Dendritic cell treated with granulocyte-macrophage colony-stimulating factor and Interleukin-4, amounts not matched to agents 40 ng/mL and 50 ng/mL, for 4 days (primary cell): ENCODE data around the gene S1PR5.
"Not testable (repeated sequence)": the region's sequence is repeated elsewhere in the genome, so short reads cannot be mapped to it uniquely, and the experiment has no call there.

Experiments
- H3K27ac Mint-ChIP-seq: one replicate; pipeline ENCODE4 v1.8.0; 2022; ENCODE audit warnings: mild to moderate bottlenecking, mixed read lengths
- H3K27me3 Mint-ChIP-seq: one replicate; pipeline ENCODE4 v1.8.0; 2022; ENCODE audit warnings: mild to moderate bottlenecking, mixed read lengths
- H3K36me3 Mint-ChIP-seq: one replicate; pipeline ENCODE4 v1.8.0; 2022; ENCODE audit warnings: low read depth, mixed read lengths
- H3K4me1 Mint-ChIP-seq: one replicate; pipeline ENCODE4 v1.8.0; 2022; ENCODE audit warnings: low read depth, mixed read lengths
- H3K4me3 Mint-ChIP-seq: one replicate; pipeline ENCODE4 v1.8.0; 2022; ENCODE audit warnings: mild to moderate bottlenecking, moderate library complexity, mixed read lengths
- H3K9me3 Mint-ChIP-seq: one replicate; pipeline ENCODE4 v1.8.0; 2022; ENCODE audit warnings: mixed read lengths
- intact Hi-C: fragments of 100-400 bp; cut with micrococcal nuclease; formaldehyde crosslinking; loops from one replicate; pipeline ENCODE4 v1.15.0; 2022

S1PR5 gene

GRCh38 chr19:10552510-10553053, 35.3 kb upstream of the S1PR5 start:
- Mint-ChIP-seq H3K4me3 (no peak overlapping the region), H3K27me3 (no peaks in the 10 kb centered on the region), H3K9me3 (no peaks in the 10 kb centered on the region), H3K36me3 (peaks cover 93% of the 10 kb centered on the region), H3K4me1 (peaks cover 20% of the 10 kb centered on the region), H3K27ac (no peak overlapping the region)
- intact Hi-C loops, result no loop called here

GRCh38 chr19:10551698-10552301, 34.6 kb upstream of the S1PR5 start:
- peaks cover 20% of the 10 kb centered on the region for H3K4me1 Mint-ChIP-seq
- intact Hi-C loops, result no loop called here
- peaks cover 93% of the 10 kb centered on the region for H3K36me3 Mint-ChIP-seq
- no peak overlapping the region for H3K27ac Mint-ChIP-seq
- no peak overlapping the region for H3K4me3 Mint-ChIP-seq
- H3K9me3 Mint-ChIP-seq, result no peaks in the 10 kb centered on the region
- no peaks in the 10 kb centered on the region for H3K27me3 Mint-ChIP-seq

- H3K9me3 Mint-ChIP-seq, intact Hi-C loops, H3K27me3 Mint-ChIP-seq, H3K27ac Mint-ChIP-seq, H3K4me3 Mint-ChIP-seq: not testable (repeated sequence)
- peaks cover 18% of the 10 kb centered on the region for H3K4me1 Mint-ChIP-seq
- peaks cover 90% of the 10 kb centered on the region for H3K36me3 Mint-ChIP-seq
Measured at GRCh38 chr19:10551006-10551405, 33.8 kb upstream of the S1PR5 start.

- Mint-ChIP-seq H3K4me3 (no peak overlapping the region), H3K27ac (no peak overlapping the region), H3K4me1 (peaks cover 15% of the 10 kb centered on the region), H3K27me3 (no peaks in the 10 kb centered on the region), H3K9me3 (no peaks in the 10 kb centered on the region), H3K36me3 (peaks cover 85% of the 10 kb centered on the region)
- intact Hi-C loops, result no loop called here
Measured at GRCh38 chr19:10550336-10550735, 33.1 kb upstream of the S1PR5 start.

GRCh38 chr19:10549733-10550132, 32.5 kb upstream of the S1PR5 start:
- intact Hi-C loops, result no loop called here
- H3K36me3 Mint-ChIP-seq, result peaks cover 79% of the 10 kb centered on the region
- no peaks in the 10 kb centered on the region for H3K27me3 Mint-ChIP-seq
- peaks cover 21% of the 10 kb centered on the region for H3K4me1 Mint-ChIP-seq
- no peak overlapping the region for H3K4me3 Mint-ChIP-seq
- no peak overlapping the region for H3K27ac Mint-ChIP-seq
- H3K9me3 Mint-ChIP-seq, result no peaks in the 10 kb centered on the region

GRCh38 chr19:10548746-10549276, 31.6 kb upstream of the S1PR5 start:
- Mint-ChIP-seq H3K27me3 (no peaks in the 10 kb centered on the region), H3K27ac (no peak overlapping the region), H3K4me3 (no peak overlapping the region), H3K9me3 (no peaks in the 10 kb centered on the region), H3K4me1 (peaks cover 25% of the 10 kb centered on the region), H3K36me3 (peaks cover 74% of the 10 kb centered on the region)
- intact Hi-C loops, result no loop called here

- Mint-ChIP-seq H3K36me3 (peaks cover 54% of the 10 kb centered on the region), H3K27ac (no peak overlapping the region), H3K4me1 (peaks cover 16% of the 10 kb centered on the region), H3K27me3 (no peaks in the 10 kb centered on the region), H3K9me3 (no peaks in the 10 kb centered on the region), H3K4me3 (no peak overlapping the region)
- intact Hi-C loops, result no loop called here
Measured at GRCh38 chr19:10546817-10547216, 29.6 kb upstream of the S1PR5 start.

- Mint-ChIP-seq H3K9me3 (no peaks in the 10 kb centered on the region), H3K4me3 (peak overlapping the region; percentile 83), H3K4me1 (peaks cover 21% of the 10 kb centered on the region), H3K27me3 (peaks cover 6% of the 10 kb centered on the region), H3K36me3 (peaks cover 34% of the 10 kb centered on the region), H3K27ac (peak overlapping the region; percentile 75)
- intact Hi-C loops, result no loop called here
Measured at GRCh38 chr19:10544753-10545251, 27.6 kb upstream of the S1PR5 start.

- peaks cover 6% of the 10 kb centered on the region for H3K27me3 Mint-ChIP-seq
- H3K27ac Mint-ChIP-seq, result peak overlapping the region; percentile 75
- peak overlapping the region; percentile 83 for H3K4me3 Mint-ChIP-seq
- H3K4me1 Mint-ChIP-seq, result peaks cover 26% of the 10 kb centered on the region
- H3K9me3 Mint-ChIP-seq, result no peaks in the 10 kb centered on the region
- intact Hi-C loops, result no loop called here
- peaks cover 29% of the 10 kb centered on the region for H3K36me3 Mint-ChIP-seq
Measured at GRCh38 chr19:10544242-10544752, 27.1 kb upstream of the S1PR5 start.

GRCh38 chr19:10543420-10544241, 26.4 kb upstream of the S1PR5 start, which contains the start of gene ATG4D:
Gene ATG4D, plus strand, starts transcription at chr19:10543904. Its CDS starts 187 bp downstream, at chr19:10544091.
- Mint-ChIP-seq H3K36me3 (peaks cover 23% of the 10 kb centered on the region), H3K27me3 (peaks cover 10% of the 10 kb centered on the region), H3K9me3 (no peaks in the 10 kb centered on the region), H3K4me3 (peak within 1 kb of the TSS; percentile 83), H3K27ac (peak within 1 kb of the TSS; percentile 75), H3K4me1 (peaks cover 33% of the 10 kb centered on the region)
- intact Hi-C loops, result no loop called here

GRCh38 chr19:10543059-10543419, 25.8 kb upstream of the S1PR5 start:
- intact Hi-C loops, result no loop called here
- no peaks in the 10 kb centered on the region for H3K9me3 Mint-ChIP-seq
- peaks cover 39% of the 10 kb centered on the region for H3K4me1 Mint-ChIP-seq
- peaks cover 13% of the 10 kb centered on the region for H3K27me3 Mint-ChIP-seq
- peaks cover 17% of the 10 kb centered on the region for H3K36me3 Mint-ChIP-seq
- H3K4me3 Mint-ChIP-seq, result peak overlapping the region; percentile 75
- H3K27ac Mint-ChIP-seq, result peak overlapping the region; percentile 66

GRCh38 chr19:10539016-10539415, 21.8 kb upstream of the S1PR5 start:
- intact Hi-C loops, H3K9me3 Mint-ChIP-seq, H3K36me3 Mint-ChIP-seq, H3K27ac Mint-ChIP-seq: not testable (repeated sequence)
- H3K4me1 Mint-ChIP-seq, result peaks cover 30% of the 10 kb centered on the region
- peaks cover 31% of the 10 kb centered on the region for H3K27me3 Mint-ChIP-seq
- peak overlapping the region; percentile 66 for H3K4me3 Mint-ChIP-seq

- intact Hi-C loops, result no loop called here
- no peaks in the 10 kb centered on the region for H3K9me3 Mint-ChIP-seq
- H3K4me3 Mint-ChIP-seq, result peak overlapping the region; percentile 66
- no peaks in the 10 kb centered on the region for H3K36me3 Mint-ChIP-seq
- peaks cover 32% of the 10 kb centered on the region for H3K27me3 Mint-ChIP-seq
- peaks cover 29% of the 10 kb centered on the region for H3K4me1 Mint-ChIP-seq
- H3K27ac Mint-ChIP-seq, result no peak overlapping the region
Measured at GRCh38 chr19:10538204-10538983, 21.1 kb upstream of the S1PR5 start.
